Measurements from ENCODE around the gene SMG6. TPM values are rescaled to one million over a fixed set of nuclear protein-coding genes. Genes with fewer than 3 reads are reported as not detected.

Gene SMG6
- total and polyA plus RNA-seq, 2 of the 13 experiments (the other 11 are each of a cell fraction or from before 2014, with no cell fraction given), result 4.6 to 14.6 TPM

DNA sequence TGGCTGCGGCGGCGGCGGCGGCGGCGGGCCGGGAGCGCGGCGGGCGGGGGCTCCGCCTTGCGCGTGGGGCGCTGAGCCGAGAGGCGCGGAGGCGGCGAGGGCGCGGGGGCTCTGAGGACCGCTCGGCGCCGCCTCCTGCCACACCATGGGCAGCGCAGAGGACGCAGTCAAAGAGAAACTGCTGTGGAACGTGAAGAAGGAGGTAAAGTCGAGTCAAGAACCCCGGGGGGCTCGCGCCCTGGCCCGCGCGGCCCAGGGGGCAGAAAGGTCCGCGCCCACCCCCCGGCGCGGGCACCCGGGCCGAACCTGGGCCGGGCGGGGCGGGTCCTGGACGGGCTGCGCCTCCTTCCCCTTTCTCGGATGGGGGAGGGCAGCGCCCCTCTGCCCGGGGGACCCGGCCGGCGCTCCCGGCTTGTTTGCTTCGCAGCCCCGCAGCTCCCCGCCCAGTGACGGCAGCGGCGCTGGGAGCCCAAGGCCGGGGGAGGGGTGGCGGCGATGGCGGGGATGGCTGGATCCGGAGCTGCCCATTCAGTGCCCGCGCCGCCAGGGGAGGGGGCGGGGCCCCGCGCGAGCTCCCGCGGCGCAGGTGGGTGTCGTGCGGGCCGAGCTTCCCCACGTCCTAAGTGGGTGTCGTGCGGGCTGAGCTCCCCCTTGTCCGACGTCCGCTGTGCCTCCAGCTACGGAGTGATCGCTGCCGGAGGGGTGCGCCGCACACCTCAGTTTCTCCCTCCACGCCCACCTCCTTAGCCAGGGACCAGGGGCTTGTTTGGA, 34.1 kb upstream of the SMG6 start (continued):
- TF ChIP-seq, protein P1, sequence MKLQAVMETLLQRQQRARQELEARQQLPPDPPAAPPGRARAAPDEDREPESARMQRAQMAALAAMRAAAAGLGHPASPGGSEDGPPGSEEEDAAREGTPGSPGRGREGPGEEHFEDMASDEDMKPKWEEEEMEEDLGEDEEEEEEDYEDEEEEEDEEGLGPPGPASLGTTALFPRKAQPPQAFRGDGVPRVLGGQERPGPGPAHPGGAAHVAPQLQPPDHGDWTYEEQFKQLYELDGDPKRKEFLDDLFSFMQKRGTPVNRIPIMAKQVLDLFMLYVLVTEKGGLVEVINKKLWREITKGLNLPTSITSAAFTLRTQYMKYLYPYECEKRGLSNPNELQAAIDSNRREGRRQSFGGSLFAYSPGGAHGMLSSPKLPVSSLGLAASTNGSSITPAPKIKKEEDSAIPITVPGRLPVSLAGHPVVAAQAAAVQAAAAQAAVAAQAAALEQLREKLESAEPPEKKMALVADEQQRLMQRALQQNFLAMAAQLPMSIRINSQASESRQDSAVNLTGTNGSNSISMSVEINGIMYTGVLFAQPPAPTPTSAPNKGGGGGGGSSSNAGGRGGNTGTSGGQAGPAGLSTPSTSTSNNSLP (IDR thresholded peaks at IDR 0.05; ENCODE audit: low read depth, low read length), result no peak
- TF ChIP-seq MIXL1 (CRISPR knock-in tag; IDR thresholded peaks at IDR 0.05) (no peak), CREM (IDR thresholded peaks at IDR 0.05) (no peak), CREM (CRISPR knock-in tag; IDR thresholded peaks at IDR 0.05) (no peak), KLF11 (CRISPR knock-in tag; IDR thresholded peaks at IDR 0.05) (no peak), FOXM1 (CRISPR knock-in tag; IDR thresholded peaks at IDR 0.05) (no peak), HMGA1 (CRISPR knock-in tag; conservative IDR thresholded peaks at IDR 0.05) (no peak), MIER3 (CRISPR knock-in tag; IDR thresholded peaks at IDR 0.05; ENCODE audit: borderline replicate concordance) (0 out of 2 replicates have a peak, but pooled peaks have one; percentile 21), ZNF773 (CRISPR knock-in tag; IDR thresholded peaks at IDR 0.05; ENCODE audit: borderline replicate concordance) (no peak), MXI1 (IDR thresholded peaks at IDR 0.05; ENCODE audit: borderline replicate concordance, low read depth, low read length) (peak; percentile 43; the same call in 2 of the 3 replicates)
- TF ChIP-seq, protein P2, sequence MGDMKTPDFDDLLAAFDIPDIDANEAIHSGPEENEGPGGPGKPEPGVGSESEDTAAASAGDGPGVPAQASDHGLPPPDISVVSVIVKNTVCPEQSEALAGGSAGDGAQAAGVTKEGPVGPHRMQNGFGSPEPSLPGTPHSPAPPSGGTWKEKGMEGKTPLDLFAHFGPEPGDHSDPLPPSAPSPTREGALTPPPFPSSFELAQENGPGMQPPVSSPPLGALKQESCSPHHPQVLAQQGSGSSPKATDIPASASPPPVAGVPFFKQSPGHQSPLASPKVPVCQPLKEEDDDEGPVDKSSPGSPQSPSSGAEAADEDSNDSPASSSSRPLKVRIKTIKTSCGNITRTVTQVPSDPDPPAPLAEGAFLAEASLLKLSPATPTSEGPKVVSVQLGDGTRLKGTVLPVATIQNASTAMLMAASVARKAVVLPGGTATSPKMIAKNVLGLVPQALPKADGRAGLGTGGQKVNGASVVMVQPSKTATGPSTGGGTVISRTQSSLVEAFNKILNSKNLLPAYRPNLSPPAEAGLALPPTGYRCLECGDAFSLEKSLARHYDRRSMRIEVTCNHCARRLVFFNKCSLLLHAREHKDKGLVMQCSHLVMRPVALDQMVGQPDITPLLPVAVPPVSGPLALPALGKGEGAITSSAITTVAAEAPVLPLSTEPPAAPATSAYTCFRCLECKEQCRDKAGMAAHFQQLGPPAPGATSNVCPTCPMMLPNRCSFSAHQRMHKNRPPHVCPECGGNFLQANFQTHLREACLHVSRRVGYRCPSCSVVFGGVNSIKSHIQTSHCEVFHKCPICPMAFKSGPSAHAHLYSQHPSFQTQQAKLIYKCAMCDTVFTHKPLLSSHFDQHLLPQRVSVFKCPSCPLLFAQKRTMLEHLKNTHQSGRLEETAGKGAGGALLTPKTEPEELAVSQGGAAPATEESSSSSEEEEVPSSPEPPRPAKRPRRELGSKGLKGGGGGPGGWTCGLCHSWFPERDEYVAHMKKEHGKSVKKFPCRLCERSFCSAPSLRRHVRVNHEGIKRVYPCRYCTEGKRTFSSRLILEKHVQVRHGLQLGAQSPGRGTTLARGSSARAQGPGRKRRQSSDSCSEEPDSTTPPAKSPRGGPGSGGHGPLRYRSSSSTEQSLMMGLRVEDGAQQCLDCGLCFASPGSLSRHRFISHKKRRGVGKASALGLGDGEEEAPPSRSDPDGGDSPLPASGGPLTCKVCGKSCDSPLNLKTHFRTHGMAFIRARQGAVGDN (CRISPR knock-in tag; IDR thresholded peaks at IDR 0.05), result peak; percentile 56; the same call in 1 of the 2 replicates
- TF ChIP-seq, protein P3, sequence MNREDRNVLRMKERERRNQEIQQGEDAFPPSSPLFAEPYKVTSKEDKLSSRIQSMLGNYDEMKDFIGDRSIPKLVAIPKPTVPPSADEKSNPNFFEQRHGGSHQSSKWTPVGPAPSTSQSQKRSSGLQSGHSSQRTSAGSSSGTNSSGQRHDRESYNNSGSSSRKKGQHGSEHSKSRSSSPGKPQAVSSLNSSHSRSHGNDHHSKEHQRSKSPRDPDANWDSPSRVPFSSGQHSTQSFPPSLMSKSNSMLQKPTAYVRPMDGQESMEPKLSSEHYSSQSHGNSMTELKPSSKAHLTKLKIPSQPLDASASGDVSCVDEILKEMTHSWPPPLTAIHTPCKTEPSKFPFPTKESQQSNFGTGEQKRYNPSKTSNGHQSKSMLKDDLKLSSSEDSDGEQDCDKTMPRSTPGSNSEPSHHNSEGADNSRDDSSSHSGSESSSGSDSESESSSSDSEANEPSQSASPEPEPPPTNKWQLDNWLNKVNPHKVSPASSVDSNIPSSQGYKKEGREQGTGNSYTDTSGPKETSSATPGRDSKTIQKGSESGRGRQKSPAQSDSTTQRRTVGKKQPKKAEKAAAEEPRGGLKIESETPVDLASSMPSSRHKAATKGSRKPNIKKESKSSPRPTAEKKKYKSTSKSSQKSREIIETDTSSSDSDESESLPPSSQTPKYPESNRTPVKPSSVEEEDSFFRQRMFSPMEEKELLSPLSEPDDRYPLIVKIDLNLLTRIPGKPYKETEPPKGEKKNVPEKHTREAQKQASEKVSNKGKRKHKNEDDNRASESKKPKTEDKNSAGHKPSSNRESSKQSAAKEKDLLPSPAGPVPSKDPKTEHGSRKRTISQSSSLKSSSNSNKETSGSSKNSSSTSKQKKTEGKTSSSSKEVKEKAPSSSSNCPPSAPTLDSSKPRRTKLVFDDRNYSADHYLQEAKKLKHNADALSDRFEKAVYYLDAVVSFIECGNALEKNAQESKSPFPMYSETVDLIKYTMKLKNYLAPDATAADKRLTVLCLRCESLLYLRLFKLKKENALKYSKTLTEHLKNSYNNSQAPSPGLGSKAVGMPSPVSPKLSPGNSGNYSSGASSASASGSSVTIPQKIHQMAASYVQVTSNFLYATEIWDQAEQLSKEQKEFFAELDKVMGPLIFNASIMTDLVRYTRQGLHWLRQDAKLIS (CRISPR knock-in tag; IDR thresholded peaks at IDR 0.05), result no peak
- TF ChIP-seq, protein P4, sequence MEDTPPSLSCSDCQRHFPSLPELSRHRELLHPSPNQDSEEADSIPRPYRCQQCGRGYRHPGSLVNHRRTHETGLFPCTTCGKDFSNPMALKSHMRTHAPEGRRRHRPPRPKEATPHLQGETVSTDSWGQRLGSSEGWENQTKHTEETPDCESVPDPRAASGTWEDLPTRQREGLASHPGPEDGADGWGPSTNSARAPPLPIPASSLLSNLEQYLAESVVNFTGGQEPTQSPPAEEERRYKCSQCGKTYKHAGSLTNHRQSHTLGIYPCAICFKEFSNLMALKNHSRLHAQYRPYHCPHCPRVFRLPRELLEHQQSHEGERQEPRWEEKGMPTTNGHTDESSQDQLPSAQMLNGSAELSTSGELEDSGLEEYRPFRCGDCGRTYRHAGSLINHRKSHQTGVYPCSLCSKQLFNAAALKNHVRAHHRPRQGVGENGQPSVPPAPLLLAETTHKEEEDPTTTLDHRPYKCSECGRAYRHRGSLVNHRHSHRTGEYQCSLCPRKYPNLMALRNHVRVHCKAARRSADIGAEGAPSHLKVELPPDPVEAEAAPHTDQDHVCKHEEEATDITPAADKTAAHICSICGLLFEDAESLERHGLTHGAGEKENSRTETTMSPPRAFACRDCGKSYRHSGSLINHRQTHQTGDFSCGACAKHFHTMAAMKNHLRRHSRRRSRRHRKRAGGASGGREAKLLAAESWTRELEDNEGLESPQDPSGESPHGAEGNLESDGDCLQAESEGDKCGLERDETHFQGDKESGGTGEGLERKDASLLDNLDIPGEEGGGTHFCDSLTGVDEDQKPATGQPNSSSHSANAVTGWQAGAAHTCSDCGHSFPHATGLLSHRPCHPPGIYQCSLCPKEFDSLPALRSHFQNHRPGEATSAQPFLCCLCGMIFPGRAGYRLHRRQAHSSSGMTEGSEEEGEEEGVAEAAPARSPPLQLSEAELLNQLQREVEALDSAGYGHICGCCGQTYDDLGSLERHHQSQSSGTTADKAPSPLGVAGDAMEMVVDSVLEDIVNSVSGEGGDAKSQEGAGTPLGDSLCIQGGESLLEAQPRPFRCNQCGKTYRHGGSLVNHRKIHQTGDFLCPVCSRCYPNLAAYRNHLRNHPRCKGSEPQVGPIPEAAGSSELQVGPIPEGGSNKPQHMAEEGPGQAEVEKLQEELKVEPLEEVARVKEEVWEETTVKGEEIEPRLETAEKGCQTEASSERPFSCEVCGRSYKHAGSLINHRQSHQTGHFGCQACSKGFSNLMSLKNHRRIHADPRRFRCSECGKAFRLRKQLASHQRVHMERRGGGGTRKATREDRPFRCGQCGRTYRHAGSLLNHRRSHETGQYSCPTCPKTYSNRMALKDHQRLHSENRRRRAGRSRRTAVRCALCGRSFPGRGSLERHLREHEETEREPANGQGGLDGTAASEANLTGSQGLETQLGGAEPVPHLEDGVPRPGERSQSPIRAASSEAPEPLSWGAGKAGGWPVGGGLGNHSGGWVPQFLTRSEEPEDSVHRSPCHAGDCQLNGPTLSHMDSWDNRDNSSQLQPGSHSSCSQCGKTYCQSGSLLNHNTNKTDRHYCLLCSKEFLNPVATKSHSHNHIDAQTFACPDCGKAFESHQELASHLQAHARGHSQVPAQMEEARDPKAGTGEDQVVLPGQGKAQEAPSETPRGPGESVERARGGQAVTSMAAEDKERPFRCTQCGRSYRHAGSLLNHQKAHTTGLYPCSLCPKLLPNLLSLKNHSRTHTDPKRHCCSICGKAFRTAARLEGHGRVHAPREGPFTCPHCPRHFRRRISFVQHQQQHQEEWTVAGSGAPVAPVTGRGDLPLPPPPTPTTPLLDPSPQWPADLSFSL (CRISPR knock-in tag; IDR thresholded peaks at IDR 0.05), result no peak

Measured in HepG2 (cell line).